VCaP (cell line): ENCODE results near the gene REL.

ENCODE experiments used
- H3K27ac ChIP-seq: fragments of 450-650 bp; 2 replicates; pipeline ENCODE4 v1.5.1; 2017
- CTCF ChIP-seq: fragments of 450-650 bp; conservative IDR thresholded peaks from 2 replicates; pipeline ENCODE4 v1.5.1; 2017; ENCODE audit warnings: mild to moderate bottlenecking, moderate library complexity

Gene REL

GRCh38 chr2:60839126-60839813, 42.1 kb upstream of the REL start:
- H3K27ac ChIP-seq, result no peak overlapping the region

GRCh38 chr2:60840880-60841279, 40.5 kb upstream of the REL start:
- H3K27ac ChIP-seq, result no peak overlapping the region
- no peak for TF ChIP-seq CTCF

More at GRCh38 chr2:60839126-60839813, 42.1 kb upstream of the REL start:
- TF ChIP-seq CTCF, result no peak

- no peak for TF ChIP-seq CTCF
- no peak overlapping the region for H3K27ac ChIP-seq
Observed at GRCh38 chr2:60843006-60843405, 38.4 kb upstream of the REL start.

- no peak overlapping the region for H3K27ac ChIP-seq
Observed at GRCh38 chr2:60844105-60844504, 37.3 kb upstream of the REL start.

GRCh38 chr2:60847854-60848253, 33.5 kb upstream of the REL start:
- no peak for TF ChIP-seq CTCF
- no peak overlapping the region for H3K27ac ChIP-seq

More at GRCh38 chr2:60844105-60844504, 37.3 kb upstream of the REL start:
- no peak for TF ChIP-seq CTCF

GRCh38 chr2:60849187-60849586, 32.2 kb upstream of the REL start:
- no peak for TF ChIP-seq CTCF
- no peak overlapping the region for H3K27ac ChIP-seq

- no peak for TF ChIP-seq CTCF
- no peak overlapping the region for H3K27ac ChIP-seq
Observed at GRCh38 chr2:60852282-60852860, 29.0 kb upstream of the REL start.
